CD4-positive, CD25-positive, alpha-beta regulatory T cell (primary cell): ENCODE data around the gene CNPY3. TPM values are rescaled to one million over a fixed set of nuclear protein-coding genes. Genes with fewer than 3 reads are reported as not detected.

Source experiments
- ATAC-seq, 2 donors: fragments of 150-1000 bp; cut with Tn5 transposase; one replicate each; pipeline ENCODE4 v1.10.0; 2021; ENCODE audit warnings: low read depth in 2 of 2, moderate number of reproducible peaks in 2 of 2, moderate library complexity in 1 of 2
- DNase-seq, 3 donors: peaks; one replicate each; pipeline versions ENCODE4 v3.0.0 to v3.0.0-alpha.2; 2012 to 2022; ENCODE audit warnings: mixed read lengths in 1 of 3
- H3K27ac ChIP-seq: one replicate; pipeline ENCODE4 v1.7.0; 2013; ENCODE audit warnings: mild to moderate bottlenecking, low read length; ENCODE audit not compliant: insufficient read depth, poor library complexity, severe bottlenecking
- H3K27me3 ChIP-seq: one replicate; pipeline ENCODE4 v1.7.0; 2013; ENCODE audit warnings: low read length; ENCODE audit not compliant: control insufficient read depth, insufficient read depth
- H3K36me3 ChIP-seq: one replicate; pipeline ENCODE4 v1.7.0; 2013; ENCODE audit warnings: mild to moderate bottlenecking, low read length, moderate library complexity; ENCODE audit not compliant: control insufficient read depth, insufficient read depth
- H3K4me1 ChIP-seq: 2 replicates; pipeline ENCODE4 v1.7.0; 2013; ENCODE audit warnings: mild to moderate bottlenecking, low read length; ENCODE audit not compliant: insufficient read depth, control insufficient read depth, poor library complexity, severe bottlenecking
- H3K4me3 ChIP-seq: one replicate; pipeline ENCODE4 v1.7.0; 2013; ENCODE audit warnings: low read depth, mild to moderate bottlenecking, low read length, moderate library complexity
- H3K9me3 ChIP-seq, 2 experiments: 1 replicate in 1 of 2; 2 replicates in 1 of 2; pipeline ENCODE4 v1.7.0; 2013; ENCODE audit warnings: low read length in 2 of 2, mild to moderate bottlenecking in 1 of 2, moderate library complexity in 1 of 2; ENCODE audit not compliant: control insufficient read depth in 2 of 2
- H3K27ac Mint-ChIP-seq, 3 donors: one replicate each; pipeline ENCODE4 v1.8.0; 2020 to 2022; ENCODE audit warnings: mild to moderate bottlenecking in 3 of 3, mixed read lengths in 3 of 3, moderate library complexity in 2 of 3
- H3K27me3 Mint-ChIP-seq: one replicate; pipeline ENCODE4 v1.8.0; 2022; ENCODE audit warnings: mild to moderate bottlenecking, mixed read lengths
- H3K36me3 Mint-ChIP-seq: one replicate; pipeline ENCODE4 v1.8.0; 2020; ENCODE audit warnings: mixed read lengths
- H3K4me1 Mint-ChIP-seq, 4 donors: one replicate each; pipeline ENCODE4 v1.8.0; 2020 to 2022; ENCODE audit warnings: mixed read lengths in 4 of 4, mild to moderate bottlenecking in 1 of 4
- H3K4me3 Mint-ChIP-seq, 4 donors: one replicate each; pipeline ENCODE4 v1.8.0; 2020 to 2022; ENCODE audit warnings: mild to moderate bottlenecking in 4 of 4, mixed read lengths in 4 of 4, moderate library complexity in 3 of 4
- H3K9me3 Mint-ChIP-seq, 7 donors: one replicate each; pipeline ENCODE4 v1.8.0; 2020 to 2022; ENCODE audit warnings: mixed read lengths in 7 of 7, mild to moderate bottlenecking in 3 of 7, moderate library complexity in 2 of 7
- polyA plus RNA-seq, 4 donors: library from polyadenylated mRNA; unstranded; fragments of 300-500 nt; fragmentation: Illumina TruSeq; gene quantifications; one replicate each; pipeline ENCODE4 v1.2.3, GENCODE V29; 2021
- total RNA-seq: library from RNA; stranded (reverse); gene quantifications from one replicate; pipeline ENCODE4 v1.2.3, GENCODE V29; 2022

Gene CNPY3
- total and polyA plus RNA-seq, 5 donors from 2014 or later, result 42.9 to 88.8 (median 81.3) TPM

- DNase-seq (no peak), ATAC-seq (no peak)
- Histone ChIP-seq H3K4me1 (peaks cover 31% of the 10 kb centered on the region), H3K9me3 (no peaks in the 10 kb centered on the region), H3K4me3 (no peak overlapping the region), H3K27ac (no peak overlapping the region), H3K27me3 (no peaks in the 10 kb centered on the region), H3K36me3 (peaks cover 38% of the 10 kb centered on the region)
- Mint-ChIP-seq H3K4me3 (peak overlapping the region in 3 of 4 donors; percentile 67 to 96 (median 95)), H3K4me1 (peaks cover 19 to 66% (median 50%) of the 10 kb centered on the region in 4 donors), H3K27me3 (no peaks in the 10 kb centered on the region), H3K36me3 (peaks cover 21% of the 10 kb centered on the region), H3K9me3 (no peaks in the 10 kb centered on the region), H3K27ac (peak overlapping the region; percentile 56 to 88 (median 80))
Measured at GRCh38 chr6:42987533-42988451, 58.5 kb downstream of the CNPY3 start.

- Mint-ChIP-seq H3K4me3 (peak overlapping the region in 3 of 4 donors; percentile 16 to 49 (median 28)), H3K27ac (peak overlapping the region in 2 of 3 donors; percentile 75 to 80)
Measured at GRCh38 chr6:42988486-42989020, 59.3 kb downstream of the CNPY3 start.

More at GRCh38 chr6:42988486-42989020, 59.3 kb downstream of the CNPY3 start:
- H3K9me3 Mint-ChIP-seq, result no peaks in the 10 kb centered on the region
- H3K27me3 Mint-ChIP-seq, result no peaks in the 10 kb centered on the region
- Histone ChIP-seq H3K9me3 (no peaks in the 10 kb centered on the region), H3K27me3 (no peaks in the 10 kb centered on the region), H3K4me3 (no peak overlapping the region), H3K36me3 (peaks cover 38% of the 10 kb centered on the region), H3K4me1 (peaks cover 31% of the 10 kb centered on the region), H3K27ac (no peak overlapping the region)
- DNase-seq (no peak), ATAC-seq (no peak)
- peaks cover 19 to 65% (median 49%) of the 10 kb centered on the region in 4 donors for H3K4me1 Mint-ChIP-seq
- H3K36me3 Mint-ChIP-seq, result peaks cover 23% of the 10 kb centered on the region

Other genes with a start within 250 kb of the CNPY3 start
- not detected for gene PRPH2, start 206.9 kb upstream of the CNPY3 start, total RNA-seq
- under 1 TPM in 3 of 4 donors, not detected in 1; 0.07 to 0.29 (median 0.18) TPM for gene PRPH2, start 206.9 kb upstream of the CNPY3 start, polyA plus RNA-seq
- 89.2 TPM for gene TBCC, start 183.4 kb upstream of the CNPY3 start, total RNA-seq
- gene TBCC, start 183.4 kb upstream of the CNPY3 start, polyA plus RNA-seq, result 100 to 1,000 TPM; 117 to 136 (median 134) TPM
- 47.0 TPM for gene BICRAL, start 147.4 kb upstream of the CNPY3 start, total RNA-seq
- gene BICRAL, start 147.4 kb upstream of the CNPY3 start, polyA plus RNA-seq, result 1 to 10 TPM; 3.3 to 3.8 (median 3.4) TPM
- 64.4 TPM for gene RPL7L1, start 49.9 kb upstream of the CNPY3 start, total RNA-seq
- 10 to 100 TPM; 48.4 to 60.9 (median 54.2) TPM for gene RPL7L1, start 49.9 kb upstream of the CNPY3 start, polyA plus RNA-seq
- 1.1 TPM for gene PTCRA, start 13.4 kb upstream of the CNPY3 start, total RNA-seq
- not detected for gene PTCRA, start 13.4 kb upstream of the CNPY3 start, polyA plus RNA-seq
- gene GNMT, start 31.3 kb downstream of the CNPY3 start, total RNA-seq, result 0.99 TPM
- under 1 TPM in 1 of 4 donors, not detected in 3; 0.22 TPM for gene GNMT, start 31.3 kb downstream of the CNPY3 start, polyA plus RNA-seq
- 20.6 TPM for gene PEX6, start 49.7 kb downstream of the CNPY3 start, total RNA-seq
- 10 to 100 TPM; 10.9 to 20.7 (median 15.2) TPM for gene PEX6, start 49.7 kb downstream of the CNPY3 start, polyA plus RNA-seq
- 35.4 TPM for gene PPP2R5D, start 55.1 kb downstream of the CNPY3 start, total RNA-seq
- gene PPP2R5D, start 55.1 kb downstream of the CNPY3 start, polyA plus RNA-seq, result 10 to 100 TPM; 23.0 to 27.3 (median 25.4) TPM
- gene MEA1, start 84.5 kb downstream of the CNPY3 start, total RNA-seq, result 27.6 TPM
- 100 to 1,000 TPM in 1 of 4 donors, 10 to 100 TPM in 3; 71.5 to 121 (median 79.3) TPM for gene MEA1, start 84.5 kb downstream of the CNPY3 start, polyA plus RNA-seq
- 38.6 TPM for gene KLHDC3, start 84.8 kb downstream of the CNPY3 start, total RNA-seq
- 100 to 1,000 TPM; 119 to 130 (median 126) TPM for gene KLHDC3, start 84.8 kb downstream of the CNPY3 start, polyA plus RNA-seq
- gene RRP36, start 92.1 kb downstream of the CNPY3 start, total RNA-seq, result 33.3 TPM
- 10 to 100 TPM; 61.9 to 82.2 (median 71.6) TPM for gene RRP36, start 92.1 kb downstream of the CNPY3 start, polyA plus RNA-seq
- gene CUL7, start 124.4 kb downstream of the CNPY3 start, total RNA-seq, result 7.7 TPM
- 1 to 10 TPM; 2.1 to 3.5 (median 2.4) TPM for gene CUL7, start 124.4 kb downstream of the CNPY3 start, polyA plus RNA-seq
- gene MRPL2, start 130.0 kb downstream of the CNPY3 start, total RNA-seq, result 29.3 TPM
- gene MRPL2, start 130.0 kb downstream of the CNPY3 start, polyA plus RNA-seq, result 10 to 100 TPM; 45.2 to 52.6 (median 48.3) TPM
- 33.5 TPM for gene KLC4, start 130.2 kb downstream of the CNPY3 start, total RNA-seq
- 10 to 100 TPM in 3 of 4 donors, 1 to 10 TPM in 1; 9.3 to 15.5 (median 12.6) TPM for gene KLC4, start 130.2 kb downstream of the CNPY3 start, polyA plus RNA-seq
- 2.3 TPM for gene PTK7, start 146.8 kb downstream of the CNPY3 start, total RNA-seq
- gene PTK7, start 146.8 kb downstream of the CNPY3 start, polyA plus RNA-seq, result under 1 TPM in 1 of 4 donors, not detected in 3; 0.25 TPM
- 24.0 TPM for gene SRF, start 241.8 kb downstream of the CNPY3 start, total RNA-seq
- gene SRF, start 241.8 kb downstream of the CNPY3 start, polyA plus RNA-seq, result 1 to 10 TPM; 3.3 to 5.8 (median 4.5) TPM